Activated CD4-positive, alpha-beta T cell treated with anti-CD3 and anti-CD28 coated beads for 24 hours (primary cell): ENCODE data around the gene EMD.
A peak's percentile ranks its signal among the peaks of the same experiment; 100 is the strongest.
"Not testable (repeated sequence)": the region's sequence is repeated elsewhere in the genome, so short reads cannot be mapped to it uniquely, and the experiment has no call there.

Experiments
- DNase-seq, 2 donors: peaks; one replicate each; pipeline ENCODE4 v3.0.0-alpha.2; 2020; ENCODE audit warnings: low read depth in 2 of 2

The EMD gene

GRCh38 chrX:154396363-154396762 lies 17.3 kb downstream of the EMD start:
- not testable (repeated sequence) for DNase-seq

GRCh38 chrX:154396973-154397887 lies 18.1 kb downstream of the EMD start:
- DNase-seq: peak in 1 of 2 donors; percentile 47

- peak; percentile 77 to 80 for DNase-seq
Measured at GRCh38 chrX:154397888-154398667, 19.0 kb downstream of the EMD start, which contains the start of gene RPL10. RPL10 (plus strand) TSS chrX:154398377; CDS start chrX:154398520, 143 bp downstream.

GRCh38 chrX:154398668-154399526 lies 19.8 kb downstream of the EMD start:
- peak; percentile 67 to 71 for DNase-seq

GRCh38 chrX:154399527-154400368 lies 20.7 kb downstream of the EMD start:
- no peak for DNase-seq

- DNase-seq: not testable (repeated sequence)
Measured at GRCh38 chrX:154400369-154400817, 21.3 kb downstream of the EMD start.

GRCh38 chrX:154401045-154401799 lies 22.1 kb downstream of the EMD start:
- no peak for DNase-seq

- no peak for DNase-seq
Measured at GRCh38 chrX:154401918-154402621, 23.0 kb downstream of the EMD start.

- DNase-seq: no peak
Measured at GRCh38 chrX:154402622-154403127, 23.6 kb downstream of the EMD start.

- no peak for DNase-seq
Measured at GRCh38 chrX:154403192-154403591, 24.1 kb downstream of the EMD start.

GRCh38 chrX:154403858-154404257 lies 24.8 kb downstream of the EMD start:
- no peak for DNase-seq

GRCh38 chrX:154404625-154405192 lies 25.6 kb downstream of the EMD start:
- no peak for DNase-seq

- DNase-seq: no peak
Measured at GRCh38 chrX:154408659-154409221, 29.6 kb downstream of the EMD start.

GRCh38 chrX:154409222-154409871 lies 30.3 kb downstream of the EMD start, which contains the start of gene DNASE1L1:
DNASE1L1 (minus strand) TSS chrX:154409254; CDS start chrX:154405568, 3,686 bp downstream.
- no peak for DNase-seq

- no peak for DNase-seq
Measured at GRCh38 chrX:154411981-154412340, 32.9 kb downstream of the EMD start.

- DNase-seq: no peak
Measured at GRCh38 chrX:154412468-154412867, 33.4 kb downstream of the EMD start.

- no peak for DNase-seq
Measured at GRCh38 chrX:154413142-154413541, 34.0 kb downstream of the EMD start.

- no peak for DNase-seq
Measured at GRCh38 chrX:154417157-154417556, 38.1 kb downstream of the EMD start.
